NCI-H2107 treated with DMSO at 0.1 percent for 48 hours (cell line): ENCODE measurements around the gene NDUFAB1.
"Not testable (repeated sequence)": the region's sequence is repeated elsewhere in the genome, so short reads cannot be mapped to it uniquely, and the experiment has no call there.

ENCODE experiments used
- DNase-seq: peaks from one replicate; lab custom pipeline; 2025; ENCODE audit not compliant: unreplicated experiment; lab: John Stamatoyannopoulos, UW

The NDUFAB1 gene

GRCh38 chr16:23584186-23585076, 11.7 kb downstream of the NDUFAB1 start:
- DNase-seq: no peak

GRCh38 chr16:23583271-23583670, 12.8 kb downstream of the NDUFAB1 start:
- DNase-seq: not testable (repeated sequence)

- DNase-seq: no peak
These were observed 14.4 kb downstream of the NDUFAB1 start for GRCh38 chr16:23581764-23582163.

- DNase-seq: no peak
These were observed 15.7 kb downstream of the NDUFAB1 start for GRCh38 chr16:23580391-23580790.

- DNase-seq: no peak
These were observed 16.7 kb downstream of the NDUFAB1 start for GRCh38 chr16:23579371-23579770.

GRCh38 chr16:23578101-23578830, 17.9 kb downstream of the NDUFAB1 start:
- no peak for DNase-seq

GRCh38 chr16:23577493-23577892, 18.6 kb downstream of the NDUFAB1 start:
- DNase-seq: no peak

GRCh38 chr16:23575834-23576233, 20.3 kb downstream of the NDUFAB1 start:
- no peak for DNase-seq

- no peak for DNase-seq
These were observed 22.3 kb downstream of the NDUFAB1 start for GRCh38 chr16:23573817-23574216.

- no peak for DNase-seq
These were observed 23.7 kb downstream of the NDUFAB1 start for GRCh38 chr16:23572394-23572793.

GRCh38 chr16:23571895-23572294, 24.2 kb downstream of the NDUFAB1 start:
- no peak for DNase-seq

GRCh38 chr16:23570992-23571632, 25.0 kb downstream of the NDUFAB1 start:
- no peak for DNase-seq

- DNase-seq: no peak
These were observed 28.5 kb downstream of the NDUFAB1 start for GRCh38 chr16:23567602-23568001.

GRCh38 chr16:23566724-23567123, 29.4 kb downstream of the NDUFAB1 start:
- no peak for DNase-seq

GRCh38 chr16:23564575-23565363, 31.3 kb downstream of the NDUFAB1 start:
- DNase-seq: no peak

- no peak for DNase-seq
These were observed 32.9 kb downstream of the NDUFAB1 start for GRCh38 chr16:23563186-23563585.

- DNase-seq: no peak
These were observed 33.6 kb downstream of the NDUFAB1 start for GRCh38 chr16:23562505-23562904.

- DNase-seq: no peak
These were observed 34.5 kb downstream of the NDUFAB1 start for GRCh38 chr16:23561586-23561985.

- DNase-seq: no peak
These were observed 38.1 kb downstream of the NDUFAB1 start for GRCh38 chr16:23557779-23558702.
